Activated gamma-delta T cell treated with Interleukin-2 at 50 U/mL for 16 hours (primary cell): Measurements from ENCODE around the gene ANO2.

ENCODE experiments used
- DNase-seq: peaks from one replicate; pipeline ENCODE4 v3.0.0-alpha.2; 2020

The ANO2 gene

DNA sequence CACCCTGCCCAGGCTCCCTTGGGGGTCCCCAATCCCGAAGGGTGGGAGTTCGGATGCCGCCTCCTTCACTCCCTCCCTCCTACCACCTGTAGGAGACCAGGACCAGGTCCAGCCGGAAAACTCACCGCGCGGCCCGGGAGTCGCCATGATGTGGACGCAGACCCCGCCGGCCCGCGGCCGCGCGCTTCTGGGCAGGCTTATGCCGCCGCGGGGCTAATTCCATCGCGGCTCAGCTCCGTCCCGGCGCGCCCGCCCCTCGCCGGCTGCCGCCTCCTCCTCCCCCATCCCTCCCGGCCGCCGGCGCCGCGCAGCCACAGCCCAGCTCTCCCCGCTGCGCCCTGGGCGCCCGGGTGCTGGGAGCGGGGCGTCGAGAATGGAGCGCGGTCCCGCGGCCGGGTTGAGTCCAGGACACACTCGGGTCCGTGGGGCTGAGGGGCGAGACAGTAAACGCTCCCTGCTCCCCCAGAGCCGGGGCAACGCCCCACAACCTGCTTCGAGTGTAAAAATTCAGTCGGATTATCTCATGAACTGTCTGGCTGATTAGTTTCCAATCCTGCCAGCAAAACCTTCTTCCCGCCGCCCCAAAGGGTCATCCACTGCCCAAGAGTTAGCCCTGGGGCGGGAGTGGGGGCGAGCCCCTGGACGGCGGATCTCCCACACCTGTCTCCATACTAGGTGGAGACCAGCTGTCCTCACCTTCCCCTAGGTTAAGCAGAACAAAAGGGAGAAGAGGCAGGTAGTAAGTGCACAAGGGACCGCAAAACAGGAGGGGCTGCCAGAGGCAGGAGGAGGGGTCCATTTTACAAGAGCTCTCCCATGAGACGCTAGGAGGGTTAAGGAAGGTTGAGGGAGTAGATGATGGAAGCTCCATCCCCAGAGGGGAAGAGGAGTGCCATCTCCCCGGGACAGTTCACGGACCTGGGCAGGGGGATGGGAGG, at the start of gene ANO2:
TSS of gene ANO2 (minus strand) at position 189 of the 938 bp plus-strand sequence. CDS start at position 147, 42 bp downstream.
- no peak for DNase-seq

DNA sequence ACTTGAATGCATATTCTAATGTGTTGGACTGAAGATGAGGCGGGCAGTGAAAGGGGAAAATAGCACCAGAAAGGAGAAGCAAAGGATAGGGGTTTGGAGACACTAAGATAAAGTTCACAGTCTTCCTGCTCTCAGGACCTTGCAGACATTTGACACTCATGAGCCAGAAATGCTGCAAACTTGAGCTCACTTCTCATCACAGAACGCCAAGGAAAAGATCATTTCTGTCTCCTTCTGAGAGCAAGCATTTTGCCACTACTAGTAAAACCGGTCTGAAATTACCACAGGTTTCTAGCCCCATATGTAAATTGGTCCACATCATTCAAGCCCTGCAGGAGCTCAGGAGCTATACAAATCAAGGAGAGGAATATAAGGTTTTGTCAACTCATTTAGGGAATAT, 44.6 kb upstream of the ANO2 start:
- DNase-seq, result no peak

DNA sequence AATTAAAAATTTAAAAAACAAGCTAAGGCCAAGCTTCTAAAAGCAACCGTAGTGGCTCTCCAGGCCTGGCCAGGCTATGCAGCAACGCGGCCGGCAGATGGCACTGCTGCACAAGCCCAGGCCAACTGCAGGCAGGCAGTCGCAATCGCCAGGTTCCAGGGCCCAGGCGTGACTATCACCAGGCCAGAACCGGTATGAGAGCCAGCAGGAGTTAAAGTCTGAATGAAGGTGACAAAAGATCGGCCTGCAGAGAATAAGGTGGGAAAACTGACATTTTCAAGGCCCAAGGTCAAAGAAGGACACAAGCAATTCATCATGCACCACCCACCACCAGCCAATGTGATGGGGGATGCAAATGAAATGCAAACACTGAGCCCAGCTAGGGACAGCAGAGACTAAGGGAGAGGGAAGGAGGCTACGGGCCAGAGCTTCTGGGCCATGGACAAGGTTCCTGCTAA, 43.6 kb upstream of the ANO2 start:
- DNase-seq, result peak; percentile 61

DNA sequence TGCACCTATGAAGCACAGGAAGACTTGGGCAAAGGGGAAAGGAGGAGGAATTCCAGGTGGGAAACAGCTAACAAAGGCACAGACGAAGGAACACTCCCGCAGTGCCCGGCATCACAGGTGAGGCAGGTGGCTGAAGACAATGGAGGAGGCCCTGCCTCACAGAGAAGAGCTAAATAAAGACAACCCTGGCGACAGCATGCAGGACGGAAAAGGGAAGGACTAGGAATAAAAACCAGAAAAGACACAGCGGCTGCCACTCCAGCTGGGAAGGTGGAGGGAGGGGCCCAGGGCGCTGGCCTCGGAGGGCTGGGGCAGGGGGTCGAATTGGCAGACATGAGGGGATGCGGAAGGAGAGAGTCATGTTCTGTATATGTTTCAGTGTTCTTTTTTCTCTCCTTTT, 43.0 kb upstream of the ANO2 start:
- DNase-seq, result no peak

DNA sequence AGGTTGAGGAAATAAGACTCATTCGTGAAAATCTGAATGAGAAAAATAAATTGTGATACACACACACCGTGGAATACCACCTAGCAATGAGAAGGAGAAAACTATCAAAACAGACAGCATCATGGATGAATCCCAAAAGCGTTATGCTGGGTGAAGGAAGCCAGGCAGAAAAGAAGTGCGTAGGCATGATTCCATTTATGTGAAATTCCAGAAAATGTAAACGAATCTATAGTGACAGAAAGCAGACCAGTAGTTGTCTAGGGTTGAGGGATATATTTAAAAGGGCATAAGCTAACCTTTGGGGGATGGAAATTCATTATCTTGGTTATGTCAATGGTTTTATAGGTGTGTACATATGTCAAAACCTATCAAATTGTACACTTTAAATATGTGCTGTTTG, 42.5 kb upstream of the ANO2 start:
- DNase-seq, result no peak

DNA sequence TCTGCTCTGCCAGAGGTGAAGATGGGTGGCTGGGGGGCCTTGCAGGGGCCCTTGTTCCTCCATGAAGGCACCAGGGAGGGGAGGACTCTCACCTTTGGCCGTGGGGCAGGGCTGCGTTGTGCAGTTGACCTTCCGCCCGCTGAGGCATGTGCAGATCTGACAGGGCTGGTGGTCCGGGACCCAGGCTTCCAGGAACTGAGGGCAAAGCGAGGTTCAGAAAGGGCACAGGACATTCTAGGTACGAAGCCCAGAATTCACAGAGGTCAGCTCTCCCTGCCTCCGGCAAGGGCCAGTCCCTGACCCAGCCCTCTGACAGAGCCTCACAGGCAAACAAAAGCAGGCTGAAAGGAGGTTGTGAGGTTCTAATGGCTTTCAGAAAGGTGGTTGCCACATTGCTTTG, 40.4 kb upstream of the ANO2 start:
- no peak for DNase-seq

DNA sequence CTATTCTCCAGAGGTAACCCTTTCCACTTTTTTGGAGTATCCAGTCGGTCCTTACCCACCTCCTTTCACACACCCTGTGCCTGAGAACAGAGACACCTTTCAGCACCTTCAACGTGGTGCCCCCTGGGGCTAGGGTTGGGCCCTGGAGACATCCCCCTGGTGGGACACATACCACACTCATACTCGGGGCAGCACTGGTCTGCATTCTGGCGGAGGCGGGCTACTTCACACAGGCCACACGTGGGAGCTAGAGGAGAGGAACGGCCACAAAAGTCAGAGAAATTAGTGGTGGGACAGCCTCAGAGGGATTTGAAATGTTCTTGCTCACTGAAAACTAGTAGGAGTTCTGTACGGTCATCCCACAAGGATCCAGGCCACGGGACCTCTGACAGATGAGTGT, 39.8 kb upstream of the ANO2 start:
- no peak for DNase-seq

DNA sequence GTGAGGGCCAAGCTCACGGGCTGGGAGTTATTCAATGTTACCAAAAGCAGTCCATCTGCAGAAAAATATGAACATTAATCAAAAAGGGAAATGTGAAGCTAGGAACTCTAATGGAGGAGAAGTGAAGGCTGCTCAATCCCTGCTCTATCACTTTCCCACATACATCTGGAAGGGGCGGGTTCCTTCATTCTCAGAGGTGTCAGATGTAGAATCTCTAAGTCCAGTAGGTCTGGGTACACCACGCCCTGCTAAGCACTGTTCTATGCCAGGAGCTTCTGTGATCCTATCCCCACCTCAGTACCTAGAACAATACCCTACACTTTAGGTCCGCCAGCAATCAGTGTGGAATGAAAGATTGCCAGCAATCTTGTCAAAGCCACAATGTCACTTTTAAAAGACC, 37.0 kb upstream of the ANO2 start:
- no peak for DNase-seq

DNA sequence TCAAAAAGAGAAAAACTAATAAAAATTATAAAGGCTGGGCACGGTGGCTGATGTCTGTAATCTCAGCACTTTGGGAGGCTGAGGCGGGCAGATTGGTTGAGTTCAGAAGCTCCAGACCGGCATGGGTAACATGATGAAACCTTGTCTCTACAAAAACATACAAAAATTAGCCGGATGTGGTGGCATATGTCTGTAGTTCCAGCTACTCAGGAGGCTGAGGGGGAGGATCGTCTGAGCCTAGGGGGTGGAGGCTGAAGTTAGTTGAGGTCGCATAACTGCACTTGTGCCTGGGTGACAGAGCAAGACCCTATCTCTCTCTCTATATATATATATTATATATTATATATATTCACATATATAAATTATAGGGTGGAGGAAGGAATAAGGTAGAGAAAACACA, 32.5 kb upstream of the ANO2 start:
- no peak for DNase-seq

DNA sequence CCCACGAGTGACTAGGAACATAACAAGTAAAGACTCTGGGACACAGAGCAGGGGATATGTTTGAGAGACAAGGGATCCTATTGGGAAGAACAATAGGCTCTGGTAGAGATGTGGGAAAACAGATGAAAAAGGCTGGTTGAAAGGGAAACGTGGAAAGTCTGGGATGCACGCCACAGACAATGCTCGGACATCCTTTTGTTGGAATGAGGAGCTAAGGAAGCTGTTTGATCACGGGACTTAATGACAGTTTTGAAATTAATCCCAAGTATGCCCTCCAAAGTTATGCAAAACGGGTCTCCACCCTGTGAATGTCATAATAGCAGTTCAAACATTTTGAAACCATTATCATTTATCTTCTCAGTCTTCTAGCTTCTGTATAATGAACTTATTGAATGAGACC, 31.7 kb upstream of the ANO2 start:
- DNase-seq, result no peak

DNA sequence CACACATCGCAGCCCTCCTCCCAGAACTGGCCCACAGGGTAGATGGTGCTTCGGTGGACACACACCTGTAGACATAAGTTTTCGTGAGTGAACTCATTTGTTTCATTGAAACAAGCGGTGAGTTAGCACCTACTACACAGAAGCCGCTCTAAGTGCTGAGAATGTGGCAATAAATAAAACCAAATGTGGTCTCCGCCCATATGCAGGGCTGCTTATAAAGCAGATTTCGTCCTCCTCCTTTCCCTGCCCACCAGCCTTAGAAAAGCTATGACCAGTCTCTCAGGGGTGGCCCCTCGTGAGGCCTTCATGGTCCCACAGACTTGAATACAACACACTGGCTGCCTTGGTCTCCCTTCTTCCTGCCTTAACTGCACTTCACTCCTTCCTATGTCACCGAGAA, 31.1 kb upstream of the ANO2 start:
- DNase-seq, result no peak

DNA sequence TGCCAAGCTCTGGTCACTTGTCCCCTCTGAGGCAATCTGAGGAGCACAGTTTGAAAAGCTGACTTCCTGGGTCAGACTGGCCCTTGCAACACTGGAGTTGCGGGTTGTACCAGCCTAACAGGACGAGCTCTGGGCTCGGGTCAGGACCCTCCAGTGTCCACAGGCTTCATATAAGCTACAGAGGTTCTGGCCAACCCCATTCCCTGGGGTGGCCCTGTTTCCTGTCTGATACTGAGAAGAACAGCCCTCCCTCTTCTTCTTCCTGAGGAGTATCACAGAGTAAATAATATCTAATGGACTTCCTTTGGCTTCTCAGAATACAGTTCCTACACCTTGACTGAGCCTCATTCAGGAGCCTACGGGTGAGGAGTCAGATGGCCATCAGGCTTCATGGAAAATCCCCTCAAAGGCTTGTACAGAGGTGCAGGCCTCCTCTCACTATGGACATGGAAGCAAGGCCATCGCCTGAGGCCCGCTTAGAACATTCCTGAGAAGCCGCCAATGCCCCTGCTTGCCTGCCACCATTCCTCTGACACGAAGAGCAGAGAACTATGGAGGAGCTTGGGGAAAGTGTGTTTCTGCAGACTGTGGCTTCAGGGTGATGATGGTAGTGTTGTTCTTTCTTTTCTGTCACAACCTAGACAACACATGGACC, 28.5 kb upstream of the ANO2 start:
- no peak for DNase-seq

DNA sequence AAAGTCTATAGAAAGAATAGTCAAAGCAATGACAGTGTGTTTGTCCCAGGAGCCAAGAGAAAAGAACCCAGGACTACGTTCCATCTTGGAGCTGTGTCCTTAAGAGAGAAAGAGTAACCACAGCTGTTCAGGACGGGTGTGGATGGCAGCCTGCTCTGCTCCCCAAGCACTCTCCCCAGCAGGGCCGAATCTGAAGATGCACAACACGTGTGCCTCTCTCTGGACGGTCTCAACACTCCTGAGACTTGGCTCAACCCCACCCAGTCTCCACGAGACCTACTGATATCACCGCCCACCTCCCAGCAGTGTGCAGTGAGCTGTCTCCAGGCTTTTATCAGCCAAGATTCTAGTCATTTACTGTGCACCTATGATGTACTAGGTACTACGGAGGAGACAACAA, 27.3 kb upstream of the ANO2 start:
- no peak for DNase-seq

DNA sequence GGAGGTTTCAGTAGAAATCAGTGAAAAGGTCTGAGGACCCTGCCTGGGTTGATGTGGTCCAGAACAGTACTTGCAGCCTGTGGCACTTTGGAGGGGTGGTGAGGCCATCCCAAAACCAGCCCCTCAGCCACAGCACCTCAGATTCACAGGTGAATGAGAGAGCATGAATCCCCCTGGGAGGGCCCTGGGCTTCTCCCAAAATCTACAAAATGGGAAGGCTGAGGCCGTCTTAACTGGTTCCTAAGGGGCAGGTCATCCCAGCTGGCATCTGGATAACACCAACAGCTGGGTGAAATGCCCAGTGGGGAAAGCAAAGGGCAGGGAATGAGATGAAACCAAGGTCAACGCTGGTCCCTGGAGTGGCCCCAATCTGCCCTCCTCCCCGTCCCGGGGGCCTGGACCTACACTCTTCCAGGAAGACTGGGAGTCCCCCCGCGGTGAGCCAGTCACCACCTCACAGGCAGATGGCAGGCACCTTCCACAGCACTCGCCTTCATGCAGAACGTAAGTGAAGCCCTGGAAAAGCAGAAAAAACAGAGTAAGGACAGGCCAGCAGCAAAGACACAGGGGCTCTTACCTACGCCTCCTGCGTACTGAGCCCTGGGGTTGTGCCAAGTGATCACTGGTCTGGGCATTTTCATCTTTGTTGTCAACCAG, 26.3 kb upstream of the ANO2 start:
- no peak for DNase-seq

DNA sequence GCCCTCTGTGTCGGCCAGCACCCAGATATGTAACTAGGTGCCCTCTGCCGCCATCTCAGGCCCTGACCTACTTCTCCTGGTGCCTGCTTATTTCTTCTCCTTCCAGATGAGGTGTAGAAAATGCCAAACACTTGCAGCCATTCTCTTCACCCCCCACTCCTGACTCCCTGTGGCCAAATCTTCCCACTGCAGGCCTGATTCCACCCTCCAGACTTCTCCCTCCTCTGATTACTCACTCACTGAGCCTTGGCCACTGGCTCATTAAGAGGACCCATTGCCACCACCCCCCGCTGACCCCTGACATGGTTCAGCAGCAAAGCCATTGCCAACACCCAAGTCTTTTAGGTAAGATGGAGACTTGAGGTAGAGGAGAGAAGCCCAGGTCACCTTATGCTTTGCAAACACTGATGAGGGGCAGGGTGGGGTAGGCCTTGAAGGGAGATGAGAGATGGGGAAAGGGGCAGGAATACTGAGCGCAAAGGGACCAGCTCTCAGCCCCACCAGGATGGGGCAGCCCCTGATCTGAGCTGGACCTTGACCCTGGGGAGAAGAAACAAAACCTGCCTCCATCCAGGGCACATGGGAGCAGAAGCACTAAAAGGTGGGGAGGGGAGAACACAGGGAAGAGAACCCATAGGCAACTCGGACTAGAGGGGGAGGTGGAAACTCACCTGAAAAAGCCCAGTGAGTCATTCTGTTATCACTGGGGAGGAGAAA, 25.1 kb upstream of the ANO2 start:
- DNase-seq, result no peak

DNA sequence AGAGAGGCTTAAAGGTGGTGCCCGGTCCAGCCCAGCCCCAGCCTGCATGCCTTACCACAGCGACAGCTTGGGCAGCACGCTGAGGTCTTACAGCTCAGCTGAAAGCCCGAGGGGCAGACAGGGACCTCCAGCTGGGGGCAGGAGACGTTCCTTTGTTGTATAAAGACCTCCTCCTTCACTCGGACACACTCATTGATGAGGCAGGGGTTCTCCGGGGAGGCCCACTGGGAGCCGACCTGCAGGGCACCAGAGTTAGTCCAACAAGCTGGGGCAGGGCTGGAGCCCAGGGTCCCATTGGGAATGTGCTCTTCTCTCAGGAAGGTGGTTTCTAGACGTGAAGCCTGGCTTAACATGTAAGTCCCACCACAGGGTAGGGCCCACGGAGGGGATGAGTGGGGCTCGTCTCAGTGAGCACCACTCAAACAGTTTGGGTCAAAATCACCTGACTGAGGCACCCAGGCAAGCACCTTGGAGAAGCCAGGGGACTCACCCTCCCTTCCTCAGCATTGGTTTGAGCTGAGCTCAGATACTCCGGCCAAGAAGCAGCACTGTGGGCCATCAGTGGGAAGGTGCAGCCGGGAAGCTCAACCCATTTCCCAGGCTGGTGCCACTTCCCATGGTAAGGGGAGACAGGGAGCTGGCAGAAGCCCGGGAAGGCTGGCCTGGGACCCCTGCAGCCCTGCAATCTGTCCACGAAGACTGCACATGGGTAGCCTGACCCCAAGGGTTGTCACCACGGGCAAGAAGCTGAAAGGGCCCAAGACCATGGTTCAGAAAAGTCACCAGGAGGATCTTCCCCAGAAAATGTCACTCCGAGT, 24.3 kb upstream of the ANO2 start:
- DNase-seq, result no peak

DNA sequence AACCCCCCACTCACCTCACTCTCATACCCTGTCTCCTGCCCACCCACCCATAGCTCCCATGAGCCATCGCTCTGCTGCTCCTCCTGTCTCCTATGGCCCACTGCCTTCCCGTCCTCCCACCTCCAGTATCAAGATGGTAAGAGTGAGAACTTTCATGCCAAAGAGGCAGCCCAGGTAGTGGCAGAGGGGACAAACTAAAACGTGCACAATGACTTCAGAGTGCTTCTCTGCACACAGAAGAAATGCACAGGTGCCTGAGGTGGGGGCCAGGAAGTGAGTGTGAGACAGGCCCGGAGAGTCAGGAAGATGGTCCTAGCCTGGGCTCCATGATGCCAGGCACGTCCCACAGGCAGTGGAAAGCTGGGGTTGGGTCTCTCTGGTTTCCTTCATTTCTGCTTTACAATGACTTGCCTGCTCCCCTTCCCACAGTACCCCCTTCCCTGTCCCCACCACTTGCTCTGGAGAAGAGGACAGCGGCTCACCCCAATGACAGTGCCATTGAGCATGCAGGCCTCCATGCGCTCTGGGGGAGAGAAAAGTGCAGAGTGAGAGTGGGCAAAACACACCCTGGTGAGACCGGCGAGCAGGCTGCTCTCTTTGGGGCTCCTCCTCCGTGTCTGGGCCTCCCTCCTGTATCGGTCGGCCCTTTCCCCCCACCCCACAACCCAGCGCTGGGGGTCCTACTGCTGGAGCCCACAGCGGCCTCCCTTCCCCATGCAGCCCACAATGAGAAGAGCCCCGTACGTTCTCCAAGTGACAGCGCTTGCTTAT, 22.8 kb upstream of the ANO2 start:
- DNase-seq, result no peak

DNA sequence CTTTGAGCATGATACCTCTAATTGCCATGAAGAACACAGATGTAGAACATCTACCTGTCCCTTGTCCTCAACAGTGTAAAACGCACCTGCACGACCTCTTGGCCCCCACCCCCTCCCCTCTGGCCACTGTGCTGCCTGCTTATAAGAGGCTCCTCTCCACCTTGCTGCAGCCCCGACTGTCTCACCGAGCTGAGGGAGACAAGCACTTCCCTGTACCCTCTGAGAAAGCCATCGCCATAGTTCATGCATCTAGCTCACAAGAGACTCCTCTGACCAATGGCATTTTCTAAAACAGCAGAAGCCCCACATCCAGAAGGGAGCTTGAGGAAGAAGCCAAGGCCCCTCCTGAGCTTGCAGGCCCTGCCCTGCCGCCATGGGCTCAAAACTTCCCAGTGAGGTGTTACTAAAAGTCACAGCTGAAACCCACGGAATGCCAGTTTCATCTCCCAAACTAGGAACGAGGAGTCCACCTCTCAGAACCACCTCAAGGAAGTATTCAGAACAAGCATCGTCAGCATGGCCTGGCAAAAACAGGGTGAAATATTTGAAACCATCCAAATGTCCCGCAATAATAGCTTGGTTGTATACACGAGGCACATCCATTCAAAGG, 21.5 kb upstream of the ANO2 start:
- no peak for DNase-seq

DNA sequence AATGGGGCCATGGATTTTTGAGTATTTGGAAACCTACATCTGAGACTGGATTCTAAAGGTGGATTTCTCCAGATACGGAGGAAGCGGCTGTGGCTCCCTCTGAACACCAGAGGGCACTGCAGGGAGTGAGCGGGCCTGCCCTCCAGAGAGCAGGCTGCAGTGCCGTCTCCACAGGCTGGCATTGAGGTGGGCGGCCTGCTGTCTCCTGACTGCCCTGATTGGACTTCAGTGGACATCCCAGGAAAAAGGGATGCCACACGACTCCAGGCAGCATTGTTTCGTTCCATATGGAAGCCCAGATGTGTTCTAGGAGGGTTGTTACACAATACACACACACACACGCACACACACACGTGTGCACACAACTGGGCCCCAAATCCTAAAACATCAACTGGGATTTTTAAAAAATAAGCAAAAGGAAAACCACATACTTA, 20.9 kb upstream of the ANO2 start:
- peak; percentile 26 for DNase-seq

DNA sequence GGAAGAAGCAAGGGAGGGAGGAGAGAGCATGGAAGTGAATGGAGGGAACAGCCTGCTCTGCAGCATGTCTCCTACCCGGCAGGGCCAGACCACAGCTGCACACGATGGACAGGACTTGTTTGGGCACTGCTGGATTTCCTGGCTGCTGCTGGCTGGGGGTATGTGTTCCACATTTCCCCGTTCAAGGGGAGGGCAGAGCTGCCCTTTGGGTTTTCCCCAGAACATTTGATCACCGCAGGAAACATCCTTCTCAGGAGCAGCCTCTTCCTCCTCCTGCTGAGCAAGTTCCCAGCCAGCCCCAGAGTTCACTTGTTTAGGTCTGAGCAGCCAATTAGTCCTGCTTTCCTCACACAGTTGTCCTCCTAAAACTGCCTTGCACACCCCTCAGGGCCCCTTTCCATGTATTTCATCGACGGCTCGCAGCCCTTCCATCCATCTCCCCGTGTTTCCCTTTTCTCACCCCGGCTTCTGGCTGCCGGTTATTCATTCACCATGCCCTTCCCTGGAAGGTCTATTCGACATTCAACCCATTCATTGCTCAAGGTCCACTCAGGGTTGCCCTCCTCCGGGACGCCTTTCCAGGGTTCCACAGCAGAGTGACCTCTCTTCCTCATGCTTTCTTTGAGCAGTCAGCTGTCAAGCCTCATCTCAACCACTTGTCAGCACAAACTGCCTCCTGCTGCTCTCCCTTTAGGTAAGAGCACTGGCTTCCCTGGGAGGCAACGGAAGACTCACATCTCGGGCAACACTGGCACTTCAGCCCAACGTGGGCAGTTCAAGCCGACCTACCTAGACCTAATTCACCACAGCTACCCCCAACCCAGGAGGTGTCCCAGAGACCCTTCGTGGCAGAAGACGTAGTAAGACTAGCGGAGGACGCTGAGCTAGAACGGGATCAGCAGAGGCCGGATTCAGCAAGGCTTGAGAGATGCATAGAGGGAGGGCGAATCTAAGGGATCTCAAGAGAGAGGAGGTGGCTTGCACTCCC, 20.1 kb upstream of the ANO2 start:
- no peak for DNase-seq
